ENCODE results near the gene INSIG2. TPM values are rescaled to one million over a fixed set of nuclear protein-coding genes. Genes with fewer than 3 reads are reported as not detected.

INSIG2 gene
- total and polyA plus RNA-seq, 2 experiments from 2014 or later, result 8.1 to 15.1 TPM

- ATAC-seq (no peak), DNase-seq (ENCODE audit: low spot score) (no peak)
- Histone ChIP-seq H3K27ac (ENCODE audit: low read depth) (no peak overlapping the region), H3K9me2 (ENCODE audit: insufficient read depth) (peaks cover 5% of the 10 kb centered on the region; the same call in 1 of the 2 replicates), H2AFZ (no peak overlapping the region), H3K4me3 (no peak overlapping the region), H3K27me3 (ENCODE audit: insufficient read depth) (no peaks in the 10 kb centered on the region), H3K4me1 (ENCODE audit: insufficient read depth) (no peaks in the 10 kb centered on the region), H3K4me2 (no peak overlapping the region), H3F3A (replicated peaks; ENCODE audit: low read depth) (no peaks in the 10 kb centered on the region), H4K20me1 (replicated peaks; ENCODE audit: insufficient read depth) (no peaks in the 10 kb centered on the region), H3K36me3 (ENCODE audit: insufficient read depth) (no peaks in the 10 kb centered on the region), H3K79me2 (replicated peaks; ENCODE audit: insufficient read depth) (no peaks in the 10 kb centered on the region)
- H3K36me3 Mint-ChIP-seq (ENCODE audit: low read depth), result no peaks in the 10 kb centered on the region
- TF ChIP-seq ZNF114 (CRISPR knock-in tag; IDR thresholded peaks at IDR 0.05), result no peak
- TF ChIP-seq EZH2phosphoT487 (IDR thresholded peaks at IDR 0.05; ENCODE audit: unreplicated experiment), result no peak
- TF ChIP-seq NANOG (IDR thresholded peaks at IDR 0.05; ENCODE audit: borderline replicate concordance), result no peak
- TF ChIP-seq JUNB (IDR thresholded peaks at IDR 0.05; ENCODE audit: unreplicated experiment), result no peak
- no peak for TF ChIP-seq ZNF331 (CRISPR knock-in tag; IDR thresholded peaks at IDR 0.05; ENCODE audit: low read depth)
- TF ChIP-seq REST (IDR thresholded peaks at IDR 0.05; ENCODE audit: unreplicated experiment), result no peak
- TF ChIP-seq CREB1 (CRISPR knock-in tag; IDR thresholded peaks at IDR 0.05; ENCODE audit: low read depth), result no peak
- no peak for TF ChIP-seq STAT1 (IDR thresholded peaks at IDR 0.05; ENCODE audit: unreplicated experiment)
- H3K9me3 Mint-ChIP-seq, result no peaks in the 10 kb centered on the region; the same call in 1 of the 3 replicates
- no peaks in the 10 kb centered on the region for H3K27me3 Mint-ChIP-seq (ENCODE audit: insufficient read depth, low read depth, poor library complexity)
- H3K27ac Mint-ChIP-seq, result no peak overlapping the region
- no peak overlapping the region for H3K4me3 Mint-ChIP-seq
- no peaks in the 10 kb centered on the region; the same call in 2 of the 3 replicates for H3K4me1 Mint-ChIP-seq
Observed at GRCh38 chr2:118131771-118132170, 43.5 kb downstream of the INSIG2 start.

GRCh38 chr2:118133916-118134315 is 45.6 kb downstream of the INSIG2 start:
- H2AFZ ChIP-seq, result no peak overlapping the region
- H3F3A ChIP-seq (replicated peaks; ENCODE audit: low read depth), result no peaks in the 10 kb centered on the region
- no peak overlapping the region for H3K4me3 ChIP-seq
- H3K79me2 ChIP-seq (replicated peaks; ENCODE audit: insufficient read depth), result no peaks in the 10 kb centered on the region
- DNase-seq (ENCODE audit: low spot score) (no peak), ATAC-seq (no peak)
- no peak overlapping the region for H3K27ac ChIP-seq (ENCODE audit: low read depth)
- H3K9me2 ChIP-seq (ENCODE audit: insufficient read depth), result no peaks in the 10 kb centered on the region
- no peaks in the 10 kb centered on the region for H3K4me1 ChIP-seq (ENCODE audit: insufficient read depth)
- H3K27ac Mint-ChIP-seq, result no peak overlapping the region
- H3K9me3 Mint-ChIP-seq, result no peaks in the 10 kb centered on the region; the same call in 2 of the 3 replicates
- no peaks in the 10 kb centered on the region for H3K27me3 ChIP-seq (ENCODE audit: insufficient read depth)
- no peak overlapping the region for H3K4me3 Mint-ChIP-seq
- no peak overlapping the region for H3K4me2 ChIP-seq
- H3K27me3 Mint-ChIP-seq (ENCODE audit: insufficient read depth, low read depth, poor library complexity), result no peaks in the 10 kb centered on the region
- no peaks in the 10 kb centered on the region for H4K20me1 ChIP-seq (replicated peaks; ENCODE audit: insufficient read depth)
- no peaks in the 10 kb centered on the region for H3K36me3 ChIP-seq (ENCODE audit: insufficient read depth)
- H3K4me1 Mint-ChIP-seq, result no peaks in the 10 kb centered on the region; the same call in 2 of the 3 replicates
- no peaks in the 10 kb centered on the region for H3K36me3 Mint-ChIP-seq (ENCODE audit: low read depth)
- TF ChIP-seq ZNF331 (CRISPR knock-in tag; IDR thresholded peaks at IDR 0.05; ENCODE audit: low read depth), result no peak
- TF ChIP-seq REST (IDR thresholded peaks at IDR 0.05; ENCODE audit: unreplicated experiment), result no peak
- no peak for TF ChIP-seq POLR2AphosphoS5 (IDR thresholded peaks at IDR 0.05; ENCODE audit: low read depth)
- no peak for TF ChIP-seq EZH2phosphoT487 (IDR thresholded peaks at IDR 0.05; ENCODE audit: unreplicated experiment)
- TF ChIP-seq STAT1 (IDR thresholded peaks at IDR 0.05; ENCODE audit: unreplicated experiment), result no peak
- TF ChIP-seq EZH2 (IDR thresholded peaks at IDR 0.05; ENCODE audit: low read depth, unreplicated experiment), result no peak

Measured in GM23338 (cell line).